HL-60/S4 treated with retinoic acid at 250 ng/mL for 4 days and 3 days (cell line): ENCODE measurements around the gene MBOAT7.
"Not testable (repeated sequence)": the region's sequence is repeated elsewhere in the genome, so short reads cannot be mapped to it uniquely, and the experiment has no call there.

ENCODE experiments used
- in situ Hi-C: fragments of 300-500 bp; cut with MboI; formaldehyde crosslinking; loops from 2 replicates; pipeline ENCODE4 v1.7.0; 2022; ENCODE audit warnings: low sequenced_read_pairs

MBOAT7 gene

DNA sequence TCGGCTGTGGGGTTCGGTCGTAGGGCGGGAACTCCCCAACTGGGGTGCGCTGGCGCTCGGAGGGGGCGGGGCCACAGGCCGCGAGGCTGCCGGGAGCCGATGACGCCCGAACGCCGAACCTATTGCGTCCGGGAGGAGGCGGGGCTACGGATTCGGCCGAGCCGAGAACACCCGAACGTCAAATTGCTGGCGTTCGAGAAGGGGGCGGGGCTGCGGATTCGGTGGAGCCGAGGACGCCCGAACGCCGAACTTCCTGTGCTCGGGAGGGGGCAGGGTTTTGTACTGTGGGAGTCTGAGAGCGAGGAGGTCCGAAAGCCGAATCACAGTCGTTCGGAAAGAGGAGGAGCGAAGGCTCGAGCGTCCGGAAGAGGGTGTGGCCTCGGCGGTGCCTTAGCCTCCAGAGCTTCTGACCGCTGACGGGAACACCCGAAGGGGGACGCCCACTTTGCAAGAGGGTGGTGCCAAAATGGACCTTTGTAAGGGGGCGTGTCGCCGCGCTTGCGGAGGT lies 1.2 kb upstream of the MBOAT7 start:
- in situ Hi-C loops, result no loop called here

DNA sequence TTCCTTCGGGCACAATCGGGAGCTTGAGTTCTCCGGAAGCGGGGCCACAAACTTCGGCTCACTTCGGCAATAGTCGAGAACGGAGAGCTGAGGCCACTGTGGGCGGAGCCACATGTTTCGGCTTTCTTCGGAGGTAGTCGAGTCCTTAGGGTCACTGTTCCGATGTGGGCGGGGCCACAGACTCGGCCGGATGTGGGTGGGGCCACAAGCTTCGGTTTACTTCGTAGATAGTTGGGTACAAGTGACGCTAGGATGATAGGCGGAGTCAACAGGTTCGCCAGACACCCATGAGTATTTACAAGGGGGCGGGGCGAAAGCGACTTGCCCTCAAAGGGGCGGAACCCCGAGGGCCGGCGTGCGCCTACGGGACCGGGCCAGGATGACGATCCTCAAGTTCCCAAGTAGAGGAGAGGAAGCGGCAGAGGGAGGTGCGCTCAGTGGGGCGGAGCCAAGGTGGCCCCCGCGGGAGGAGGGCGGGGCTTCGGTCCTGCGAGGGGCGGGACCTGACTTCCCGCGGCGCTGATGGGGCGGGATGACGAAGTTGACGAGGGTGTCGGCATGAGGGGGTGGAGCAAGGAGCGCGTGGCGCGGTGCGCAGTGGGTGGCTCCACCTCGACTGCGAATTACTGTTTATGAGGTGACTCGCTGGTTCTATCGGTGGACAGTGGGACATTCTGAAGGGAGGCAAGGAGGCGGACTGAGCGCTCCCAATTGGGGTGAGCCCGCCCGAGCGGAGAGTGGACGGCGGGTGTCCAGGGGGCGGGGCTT lies 539 bp upstream of the MBOAT7 start:
- in situ Hi-C loops, result no loop called here

DNA sequence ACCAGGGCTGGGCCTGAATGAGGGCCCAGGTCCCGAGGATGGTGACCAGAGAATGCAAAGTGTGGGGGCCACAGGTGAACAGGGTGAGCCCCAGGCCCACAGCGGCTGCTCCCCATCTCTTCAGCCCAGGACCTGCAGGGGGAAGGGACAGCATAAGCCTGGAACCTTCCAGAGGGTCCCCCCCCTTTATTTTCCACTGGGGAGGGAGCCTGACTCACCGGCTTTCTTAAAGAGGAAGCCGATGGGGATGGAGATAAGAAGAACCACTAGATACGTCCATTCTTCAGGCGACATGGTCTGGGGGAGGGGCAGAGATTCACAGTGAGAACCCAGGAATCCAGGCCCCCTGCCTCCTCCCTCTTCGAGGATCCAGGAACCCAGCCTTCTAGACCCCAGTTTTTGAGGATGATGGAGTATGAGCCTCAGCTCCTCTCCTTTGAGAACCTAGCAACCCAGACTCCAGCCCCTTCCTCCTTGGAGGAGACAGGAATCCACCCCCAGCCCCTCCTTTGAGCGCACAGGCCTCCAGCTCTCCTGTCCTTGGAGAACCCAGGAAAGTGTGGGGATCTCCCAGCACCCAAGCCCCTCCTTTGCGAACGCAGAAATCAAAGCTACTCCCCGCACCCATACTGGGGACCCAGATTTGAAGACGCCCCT lies 1.0 kb downstream of the MBOAT7 start:
- in situ Hi-C loops, result no loop called here

DNA sequence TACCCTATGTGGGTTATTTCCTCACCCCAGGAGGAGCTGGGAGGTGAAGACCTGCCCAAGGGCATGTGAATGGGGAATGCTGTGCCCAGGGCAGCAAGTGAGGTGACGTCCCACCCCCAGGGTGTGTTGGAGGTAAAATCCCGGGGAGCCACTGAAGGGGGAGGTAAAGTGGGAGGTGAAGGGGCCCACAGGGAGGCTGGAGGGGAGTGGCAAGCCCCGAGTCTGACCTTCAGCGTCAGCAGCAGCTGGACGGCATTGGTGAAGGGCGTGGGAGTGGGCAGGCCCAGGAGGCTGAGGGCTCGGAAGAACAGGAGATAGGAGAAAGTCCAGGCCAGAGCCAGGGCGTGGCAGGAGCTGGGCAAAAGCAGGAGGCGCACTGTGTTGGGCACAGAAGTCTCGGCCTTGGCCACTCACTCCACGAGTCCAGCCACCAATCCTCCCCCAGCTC lies 2.4 kb downstream of the MBOAT7 start:
- in situ Hi-C loops, result no loop called here

DNA sequence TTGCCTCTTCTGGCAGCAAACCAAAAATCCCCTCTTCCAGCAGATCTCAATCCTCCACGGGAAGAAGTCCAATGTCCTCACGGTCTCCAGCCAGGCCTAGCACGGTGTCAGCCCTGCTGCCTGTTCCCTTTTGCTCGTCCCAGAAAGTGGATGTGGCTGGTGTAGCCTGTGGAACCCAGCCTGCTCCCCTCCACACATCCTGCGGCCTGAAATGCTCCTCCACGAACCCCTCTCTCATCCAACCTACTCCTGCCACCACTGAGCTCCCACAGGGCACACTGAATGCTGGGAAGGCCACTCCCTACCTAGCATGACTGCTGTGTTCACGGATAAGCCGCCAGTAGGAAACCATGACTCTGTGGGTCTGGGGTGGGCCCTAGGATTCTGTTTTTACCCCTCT lies 3.0 kb downstream of the MBOAT7 start:
- in situ Hi-C loops, result no loop called here

DNA sequence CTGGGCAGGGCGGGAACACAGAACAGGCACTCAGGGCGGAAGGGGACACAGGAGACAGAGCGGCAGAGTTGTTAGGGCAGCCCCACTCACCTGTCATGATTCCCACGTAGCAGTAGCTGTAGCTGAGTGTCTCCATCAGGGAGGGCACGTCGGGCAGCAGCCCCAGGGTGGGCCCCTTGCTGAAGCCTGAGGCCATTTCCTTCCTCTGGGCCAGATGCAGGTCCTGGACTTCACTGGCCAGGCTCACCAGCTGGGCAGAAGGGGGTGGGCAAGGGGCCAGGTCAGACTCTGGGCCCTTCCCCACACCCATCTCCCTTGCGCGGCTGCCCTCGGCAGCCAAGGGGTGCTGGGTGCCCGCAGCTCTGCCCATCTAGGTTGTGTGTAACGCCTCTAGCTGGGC lies 5.9 kb downstream of the MBOAT7 start:
- in situ Hi-C loops, result no loop called here

DNA sequence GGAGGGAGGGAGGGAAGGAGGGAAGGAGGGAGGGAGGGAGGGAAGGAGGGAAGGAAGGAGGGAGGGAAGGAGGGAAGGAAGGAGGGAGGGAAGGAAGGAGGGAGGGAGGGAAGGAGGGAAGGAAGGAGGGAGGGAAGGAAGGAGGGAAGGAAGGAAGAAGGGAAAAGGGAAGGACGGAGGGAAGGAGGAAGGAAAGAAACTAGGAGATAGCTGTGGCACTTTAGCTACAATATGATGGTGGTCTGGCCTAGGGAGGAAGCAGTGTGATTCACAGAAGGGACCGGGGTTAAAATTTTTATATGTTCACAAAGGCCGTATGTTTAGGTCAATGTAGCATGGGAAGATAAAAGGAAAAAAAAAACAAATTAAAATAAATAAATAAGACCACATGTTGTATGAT lies 7.5 kb downstream of the MBOAT7 start:
- in situ Hi-C loops, result not testable (repeated sequence)

DNA sequence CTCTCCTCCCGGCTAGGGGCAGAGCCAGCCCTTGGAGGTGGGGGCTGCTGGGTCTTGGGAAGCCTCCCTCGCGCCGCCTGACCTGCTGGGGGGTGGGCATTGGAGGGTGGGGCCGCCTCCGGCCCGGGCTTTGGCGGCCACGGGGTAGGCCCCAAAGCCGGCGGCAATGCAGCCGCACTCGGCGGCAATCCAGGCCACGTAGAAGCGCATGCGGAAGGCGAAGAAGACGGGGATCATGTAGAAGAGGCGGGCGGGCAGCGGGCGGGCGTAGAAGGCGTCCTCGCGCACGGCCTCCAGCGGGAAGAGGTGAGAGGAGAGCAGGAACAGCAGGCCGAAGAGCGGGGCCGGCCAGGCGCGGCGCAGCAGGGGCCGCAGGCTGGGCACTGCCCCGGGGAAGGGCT lies 8.7 kb downstream of the MBOAT7 start:
- in situ Hi-C loops, result no loop called here

DNA sequence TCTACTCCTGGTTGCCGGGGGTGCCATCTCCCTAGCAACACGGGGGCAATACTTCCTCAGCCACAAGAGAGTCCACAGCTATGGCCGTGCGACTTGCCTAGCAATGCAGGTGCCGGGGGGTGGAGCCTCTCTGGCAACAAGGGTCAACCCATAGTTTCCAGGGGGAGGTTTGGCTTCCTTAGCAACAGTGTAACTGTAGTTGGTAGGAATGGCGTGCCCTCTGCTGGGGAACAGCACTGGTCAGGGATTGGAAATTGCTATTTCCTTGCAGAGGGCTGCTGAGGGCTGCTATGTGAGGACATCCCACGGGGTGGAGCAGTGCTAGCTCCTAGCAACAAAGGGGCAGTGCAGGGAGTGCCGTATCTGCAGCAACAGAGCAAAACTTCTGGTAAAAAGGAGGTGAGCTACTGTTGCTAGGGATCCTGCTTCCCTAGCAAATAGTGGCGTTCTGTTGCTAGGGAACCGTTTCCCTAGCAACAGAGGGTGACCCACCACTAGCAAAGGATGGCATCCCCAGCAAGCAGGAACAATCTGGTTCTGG lies 9.4 kb downstream of the MBOAT7 start:
- in situ Hi-C loops, result no loop called here

DNA sequence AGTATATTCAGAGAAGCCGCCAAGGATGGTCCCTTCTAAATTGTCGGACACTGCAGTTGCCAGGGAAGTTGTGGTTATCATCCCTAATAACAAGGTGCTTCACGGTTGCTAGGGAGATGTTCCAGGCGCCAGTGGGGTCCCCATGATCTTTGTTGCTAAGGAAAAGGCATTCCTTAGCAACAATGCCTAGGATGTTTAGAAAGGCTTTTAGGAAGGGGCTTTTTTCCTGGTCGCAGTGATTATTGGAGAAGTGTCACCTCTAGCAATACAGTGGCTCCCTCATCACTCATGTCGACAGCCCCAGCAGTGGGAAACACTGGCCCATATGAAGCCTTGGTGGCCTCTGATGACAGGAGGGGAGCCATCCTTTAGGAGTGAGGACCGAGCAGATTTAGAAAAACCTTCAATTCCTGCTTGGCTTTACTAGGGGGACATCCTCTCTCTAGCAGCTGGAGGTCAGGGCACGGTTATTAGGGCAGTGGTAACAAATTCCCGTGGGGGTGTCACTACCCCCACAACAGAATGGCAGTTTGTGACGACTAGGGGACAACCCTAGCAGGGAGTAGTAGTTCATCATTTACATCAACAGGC lies 10.0 kb downstream of the MBOAT7 start:
- in situ Hi-C loops, result no loop called here

DNA sequence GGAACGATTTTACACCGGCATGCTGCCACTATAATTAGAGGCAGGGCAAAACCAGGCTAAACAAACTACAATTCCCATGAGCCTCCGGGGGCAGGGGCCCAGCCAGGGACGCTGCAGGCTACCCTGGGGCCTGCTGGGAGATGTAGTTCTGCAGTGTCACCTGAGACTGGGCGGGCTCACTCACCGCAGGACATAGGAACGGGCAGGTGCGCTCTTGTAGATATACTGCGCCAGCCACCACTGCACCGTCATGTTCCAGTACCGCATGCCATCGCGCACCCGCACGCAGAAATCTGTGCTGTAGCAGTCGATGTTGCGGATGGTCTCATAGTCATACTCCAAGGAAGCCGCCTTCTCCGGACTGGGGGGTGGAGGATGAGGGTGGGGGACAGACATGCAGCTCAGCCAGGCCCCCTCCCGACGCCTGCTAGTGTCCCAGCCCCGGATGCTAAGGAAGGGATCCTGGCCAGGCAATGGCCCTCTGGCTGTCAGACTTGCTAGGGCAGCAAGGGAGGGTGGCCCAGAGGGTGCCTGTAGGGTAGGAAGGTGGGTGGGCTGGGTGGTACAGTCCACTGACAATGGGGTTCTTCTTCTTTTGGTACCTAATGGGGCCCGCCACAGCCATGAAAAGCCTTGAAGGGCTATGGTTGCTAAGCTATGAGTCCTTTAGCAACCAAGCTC lies 10.7 kb downstream of the MBOAT7 start:
- in situ Hi-C loops, result no loop called here

DNA sequence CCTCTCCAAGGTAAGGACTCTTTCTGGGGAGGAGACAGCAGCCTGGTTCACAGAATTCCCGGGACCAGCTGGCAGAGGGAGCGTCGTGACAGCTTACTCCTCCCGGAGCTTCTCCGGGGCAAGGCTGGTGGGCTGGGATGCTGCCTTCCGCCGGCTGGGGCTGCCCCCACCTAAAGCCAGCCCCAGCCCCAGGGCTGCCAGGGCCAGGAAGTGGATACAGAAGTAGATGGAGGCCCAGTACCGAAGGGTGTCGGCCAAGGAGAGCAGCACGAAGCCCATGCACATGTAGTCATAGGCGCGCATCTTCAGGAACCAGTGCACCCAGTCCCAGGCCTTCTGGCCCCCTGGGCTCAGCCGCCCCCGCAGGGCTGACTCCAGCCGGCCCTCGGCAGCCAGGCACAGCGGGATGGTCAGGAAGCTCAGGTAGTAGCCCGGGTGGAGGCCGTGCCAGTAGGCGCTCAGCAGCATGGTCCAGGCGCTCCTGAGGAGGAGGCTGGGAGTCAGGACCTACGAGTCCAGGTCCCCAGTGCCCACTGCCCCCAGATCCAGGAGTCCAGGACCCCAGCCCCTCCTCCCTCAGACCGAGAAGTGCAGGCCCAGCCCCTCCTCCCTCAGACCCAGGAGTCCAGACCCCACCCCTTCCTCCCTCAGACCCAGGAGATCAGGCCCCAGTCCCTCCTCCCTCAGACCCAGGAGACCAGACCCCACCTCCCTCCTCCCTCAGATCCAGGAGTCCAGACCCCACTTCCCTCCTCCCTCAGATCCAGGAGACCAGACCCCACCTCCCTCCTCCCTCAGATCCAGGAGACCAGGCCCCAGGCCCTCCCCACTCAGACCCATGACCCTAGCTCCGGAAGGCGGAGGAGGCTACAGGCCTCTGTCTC lies 15.2 kb downstream of the MBOAT7 start:
- in situ Hi-C loops, result no loop called here

DNA sequence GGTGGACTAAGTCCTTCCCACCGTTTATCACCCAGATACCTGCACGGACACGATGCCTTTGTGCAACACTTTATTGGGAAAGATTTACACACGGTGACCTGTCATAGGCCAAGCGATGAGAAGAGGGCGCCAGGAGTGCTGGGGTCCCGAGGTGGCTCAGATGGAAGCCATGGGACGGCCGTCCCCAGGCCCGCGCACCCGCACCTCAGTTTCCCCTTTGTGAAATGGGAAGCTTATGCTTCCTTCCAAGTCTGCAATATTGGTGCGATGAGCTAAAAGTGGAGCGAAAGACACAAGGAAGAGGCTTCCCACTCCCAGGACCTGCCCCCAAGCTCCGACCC lies 16.1 kb downstream of the MBOAT7 start:
- in situ Hi-C loops, result no loop called here

DNA sequence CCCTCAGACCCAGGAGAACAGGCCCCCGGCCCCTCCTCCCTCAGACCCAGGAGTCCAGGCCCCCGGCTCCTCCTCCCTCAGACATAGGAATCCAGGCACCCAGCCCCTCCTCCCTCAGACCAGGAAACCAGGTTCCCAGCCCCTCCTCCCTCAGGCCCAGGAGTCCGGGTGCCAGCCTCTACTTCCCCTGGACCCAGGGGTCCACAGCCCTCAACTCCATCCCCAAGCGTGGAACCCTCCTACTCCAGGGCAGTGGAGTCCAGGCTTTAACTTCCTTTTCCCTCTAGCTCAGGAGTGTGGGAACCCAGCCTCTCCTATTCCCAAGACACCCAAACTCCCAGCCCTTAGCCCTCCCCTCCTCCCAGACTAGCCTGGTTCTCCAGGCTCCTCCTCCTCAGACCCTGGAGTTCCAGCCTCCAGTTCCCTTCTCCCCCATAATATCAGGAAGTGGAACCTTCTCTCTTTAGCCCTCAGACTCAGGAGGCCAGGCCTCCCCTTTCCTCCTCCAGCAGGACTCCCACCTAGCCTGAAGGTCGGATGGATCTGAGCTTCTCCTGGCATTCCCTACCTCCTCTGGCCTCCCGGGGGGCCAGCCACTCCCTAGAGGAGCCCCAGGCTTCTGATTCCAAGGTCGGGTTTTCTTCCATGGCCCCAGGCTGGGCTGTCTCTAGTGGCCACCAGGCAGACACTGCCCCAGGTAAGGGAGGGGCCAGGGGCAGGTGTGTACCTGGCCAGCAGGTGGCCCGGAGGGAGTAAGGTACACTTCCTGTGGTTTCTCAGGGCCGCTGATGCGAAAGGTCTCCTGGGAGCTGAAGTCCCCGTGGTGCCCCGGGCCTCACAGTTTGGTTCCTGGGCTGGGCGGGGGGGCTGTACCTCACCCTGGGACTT lies 16.7 kb downstream of the MBOAT7 start, which contains the start of gene TMC4:
TMC4 (minus strand) TSS at position 690 of the 888 bp plus-strand sequence; CDS start at position 647, 43 bp downstream.
- in situ Hi-C loops, result no loop called here

DNA sequence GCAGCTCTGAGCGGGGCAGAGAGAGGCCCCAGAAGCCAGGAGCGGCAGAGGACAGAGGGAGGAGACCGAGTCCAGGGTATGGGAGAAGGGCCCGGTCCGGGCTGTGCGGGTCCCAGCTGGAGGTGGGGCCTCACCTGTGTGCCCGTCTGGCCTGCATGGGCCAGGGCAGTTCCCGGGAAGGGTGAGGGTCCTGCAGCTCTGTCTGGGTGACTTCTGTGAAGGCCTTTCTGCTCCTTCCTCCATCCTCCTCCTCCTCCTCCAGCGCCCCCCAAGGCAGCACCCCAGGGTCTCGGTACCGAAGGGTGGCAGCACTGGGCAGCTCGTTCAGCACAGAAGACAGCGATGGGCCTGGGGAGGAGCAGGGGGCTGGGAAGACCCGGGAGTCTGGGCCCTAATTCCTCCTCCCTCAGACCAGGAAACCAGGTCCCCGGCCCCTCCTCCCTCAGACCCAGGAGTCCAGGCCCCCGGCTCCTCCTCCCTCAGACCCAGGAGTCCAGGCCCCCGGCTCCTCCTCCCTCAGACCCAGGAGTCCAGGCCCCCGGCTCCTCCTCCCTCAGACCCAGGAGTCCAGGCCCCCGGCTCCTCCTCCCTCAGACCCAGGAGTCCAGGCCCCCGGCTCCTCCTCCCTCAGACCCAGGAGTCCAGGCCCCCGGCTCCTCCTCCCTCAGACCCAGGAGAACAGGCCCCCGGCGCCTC lies 17.5 kb downstream of the MBOAT7 start:
- in situ Hi-C loops, result not testable (repeated sequence)

DNA sequence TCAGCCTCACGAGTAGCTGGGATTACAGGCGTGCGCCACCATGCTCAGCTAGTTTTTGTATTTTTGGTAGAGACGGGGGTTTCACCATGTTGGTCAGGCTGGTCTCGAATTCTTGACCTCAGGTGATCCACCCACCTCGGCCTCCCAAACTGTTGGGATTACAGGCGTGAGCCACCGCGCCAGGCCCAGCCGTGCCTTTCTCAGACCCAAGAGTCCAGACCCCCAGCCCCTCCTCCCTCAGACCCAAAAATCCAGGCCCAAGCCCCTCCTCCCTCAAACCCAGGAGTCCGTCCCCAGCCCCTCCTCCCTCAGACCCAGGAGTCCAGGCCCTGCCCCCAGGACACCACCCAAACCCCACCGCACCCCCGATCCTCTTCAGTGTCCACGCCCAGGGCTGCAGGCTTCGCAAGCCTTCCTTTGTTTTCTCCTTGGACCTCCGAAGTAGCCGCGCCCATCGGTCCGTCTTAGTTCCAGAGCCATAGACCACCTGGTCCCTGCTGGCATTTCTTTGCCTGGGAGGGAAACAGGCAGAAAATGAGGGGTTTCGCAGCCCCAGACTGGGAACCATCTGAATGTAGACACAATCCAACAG lies 20.1 kb downstream of the MBOAT7 start:
- in situ Hi-C loops, result no loop called here

DNA sequence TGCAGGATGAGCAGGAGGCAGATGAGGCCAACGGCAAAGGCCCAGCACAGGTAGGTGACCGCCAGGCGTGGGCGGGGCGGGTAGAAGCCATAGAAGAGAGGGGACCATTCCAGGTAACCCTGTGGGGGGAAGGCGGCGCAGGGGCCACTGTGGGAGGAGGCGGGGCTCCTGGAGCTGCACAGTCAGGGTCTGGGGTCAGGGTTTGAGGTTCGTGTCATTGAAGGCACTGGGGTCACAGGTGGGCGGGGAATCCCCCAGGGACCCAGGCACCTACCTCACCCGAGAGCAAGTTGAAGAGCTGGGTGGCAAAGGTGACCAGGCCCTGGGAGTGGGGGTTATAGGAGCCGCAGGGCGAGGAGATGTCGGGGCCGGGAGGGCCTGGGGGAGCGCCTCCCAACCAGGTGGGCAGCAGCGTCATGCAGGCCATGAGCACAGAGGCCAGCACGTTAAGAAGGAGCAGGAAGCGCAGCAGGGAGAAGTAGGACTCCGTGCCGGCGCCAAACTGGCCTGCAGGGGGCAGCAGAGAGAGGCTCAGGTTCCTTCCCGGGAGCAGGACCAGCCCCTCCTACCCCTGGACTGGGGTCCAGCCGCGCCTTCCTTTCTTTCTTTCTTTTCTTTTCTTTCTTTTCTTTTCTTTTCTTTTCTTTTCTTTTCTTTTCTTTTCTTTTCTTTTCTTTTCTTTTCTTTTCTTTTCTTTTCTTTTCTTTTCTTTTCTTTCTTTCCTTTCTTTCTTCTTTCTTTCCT lies 21.0 kb downstream of the MBOAT7 start:
- in situ Hi-C loops, result no loop called here
